Left ventricle myocardium inferior (tissue), 1 donor: ENCODE measurements around the gene DLG2. TPM values are rescaled to one million over a fixed set of nuclear protein-coding genes. Genes with fewer than 3 reads are reported as not detected.

ENCODE experiments used
- DNase-seq: peaks from one replicate; pipeline ENCODE4 v3.0.0-alpha.2; 2020
- H3K27ac ChIP-seq: fragments of 200-600 bp; replicated peaks from 2 replicates; pipeline ENCODE4 v1.8.0; 2021
- H3K27me3 ChIP-seq: fragments of 200-600 bp; 2 replicates; pipeline ENCODE4 v1.8.0; 2021; ENCODE audit warnings: low read depth
- H3K36me3 ChIP-seq: fragments of 200-600 bp; 2 replicates; pipeline ENCODE4 v1.8.0; 2021
- H3K4me1 ChIP-seq: fragments of 200-600 bp; 2 replicates; pipeline ENCODE4 v1.8.0; 2021
- H3K4me3 ChIP-seq: fragments of 200-600 bp; 2 replicates; pipeline ENCODE4 v1.8.0; 2021; ENCODE audit warnings: mild to moderate bottlenecking, moderate library complexity
- H3K9me3 ChIP-seq: fragments of 200-600 bp; replicated peaks from 2 replicates; pipeline ENCODE4 v1.8.0; 2021
- CTCF ChIP-seq: fragments of 200-600 bp; IDR thresholded peaks from 2 replicates; pipeline ENCODE4 v1.8.0; 2021; ENCODE audit warnings: antibody characterized with exemption, mild to moderate bottlenecking, borderline replicate concordance
- intact Hi-C: fragments of 100-400 bp; cut with micrococcal nuclease; formaldehyde crosslinking; loops from one replicate; pipeline ENCODE4 v1.11.0; 2022
- total RNA-seq: library from RNA; stranded (reverse); fragmentation: NEBNext Ultra II Directional; extraction: Animal tissue kit (Norgen Biotek cat#: 25700); gene quantifications from one replicate; pipeline ENCODE4 v1.2.1, GENCODE V29; 2021
- donor health status: DM: no; HTN: yes; CAD: no; lungs with severe emphysema.

Gene DLG2
- total RNA-seq, 1 donor from 2014 or later = 6.5 TPM

- no peak for TF ChIP-seq CTCF
- no peaks in the 10 kb centered on the region for H3K4me1 ChIP-seq
- H3K27ac ChIP-seq = no peak overlapping the region
- H3K9me3 ChIP-seq = no peaks in the 10 kb centered on the region
- intact Hi-C loops = no loop called here
- H3K4me3 ChIP-seq = no peak overlapping the region
- H3K27me3 ChIP-seq = no peaks in the 10 kb centered on the region
- no peaks in the 10 kb centered on the region for H3K36me3 ChIP-seq
- DNase-seq = no peak
These were observed 1385.6 kb downstream of the DLG2 start for GRCh38 chr11:84241343-84242131.

GRCh38 chr11:84240847-84241246, 1386.3 kb downstream of the DLG2 start:
- Histone ChIP-seq H3K27ac (no peak overlapping the region), H3K36me3 (no peaks in the 10 kb centered on the region), H3K4me3 (no peak overlapping the region), H3K9me3 (no peaks in the 10 kb centered on the region), H3K27me3 (no peaks in the 10 kb centered on the region), H3K4me1 (no peaks in the 10 kb centered on the region)
- no peak for TF ChIP-seq CTCF
- no peak for DNase-seq
- intact Hi-C loops = no loop called here

GRCh38 chr11:84236436-84236835, 1390.7 kb downstream of the DLG2 start:
- Histone ChIP-seq H3K4me3 (no peak overlapping the region), H3K4me1 (no peaks in the 10 kb centered on the region), H3K36me3 (no peaks in the 10 kb centered on the region), H3K27me3 (no peaks in the 10 kb centered on the region), H3K27ac (no peak overlapping the region), H3K9me3 (no peaks in the 10 kb centered on the region)
- intact Hi-C loops = no loop called here
- no peak for TF ChIP-seq CTCF
- no peak for DNase-seq

DNA sequence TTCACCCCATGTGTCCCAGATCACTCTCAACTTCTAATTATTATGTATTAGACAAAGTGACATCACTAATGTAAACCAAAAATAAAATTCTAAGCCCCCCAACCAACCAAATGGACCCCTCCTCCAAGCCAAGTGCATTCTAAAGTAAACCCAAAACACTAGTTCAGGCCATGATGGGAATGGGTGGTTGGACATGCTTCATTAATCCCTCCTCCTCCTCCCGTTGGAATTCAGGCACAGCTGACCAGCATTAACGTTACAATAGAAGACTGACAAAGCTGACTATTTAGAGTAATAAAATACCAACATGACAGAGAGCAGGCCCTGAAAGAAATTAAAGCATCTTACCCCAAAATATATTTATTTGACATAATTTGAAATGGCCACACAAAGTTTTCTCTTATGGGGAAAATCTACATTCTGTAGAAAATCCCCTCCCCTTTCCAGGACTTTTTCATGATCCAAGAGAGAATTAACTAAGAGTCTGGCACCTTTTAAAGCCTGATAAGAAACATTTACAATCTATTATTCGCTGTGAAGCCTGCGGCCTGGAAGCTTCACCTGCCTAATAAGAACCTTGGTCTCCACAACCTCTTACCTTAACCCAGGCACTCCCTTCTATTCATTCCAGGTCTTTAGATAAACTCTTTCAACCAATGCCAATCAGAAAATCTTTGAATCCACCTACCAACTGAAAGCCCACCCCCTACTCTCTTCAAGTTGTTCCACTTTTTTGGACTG, 1392.5 kb downstream of the DLG2 start:
- DNase-seq = no peak
- intact Hi-C loops = no loop called here
- Histone ChIP-seq H3K9me3 (no peaks in the 10 kb centered on the region), H3K27ac (no peak overlapping the region), H3K36me3 (no peaks in the 10 kb centered on the region), H3K4me1 (no peaks in the 10 kb centered on the region), H3K27me3 (no peaks in the 10 kb centered on the region), H3K4me3 (no peak overlapping the region)
- TF ChIP-seq CTCF = no peak

- H3K4me3 ChIP-seq = no peak overlapping the region
- no peaks in the 10 kb centered on the region for H3K27me3 ChIP-seq
- TF ChIP-seq CTCF = no peak
- no peak for DNase-seq
- H3K27ac ChIP-seq = no peak overlapping the region
- intact Hi-C loops = no loop called here
- H3K9me3 ChIP-seq = no peaks in the 10 kb centered on the region
- no peaks in the 10 kb centered on the region for H3K36me3 ChIP-seq
- no peaks in the 10 kb centered on the region for H3K4me1 ChIP-seq
These were observed 1393.1 kb downstream of the DLG2 start for GRCh38 chr11:84234011-84234410.
